HFFc6 (cell line): ENCODE results near the gene ENO4. TPM values are rescaled to one million over a fixed set of nuclear protein-coding genes. Genes with fewer than 3 reads are reported as not detected.
A peak's percentile ranks its signal among the peaks of the same experiment; 100 is the strongest.

Experiments
- DNase-seq: peaks from one replicate; pipeline ENCODE4 v3.0.0-alpha.2; 2018
- H3K27ac Mint-ChIP-seq: 2 replicates; pipeline ENCODE4 v1.8.0; 2020; ENCODE audit warnings: mild to moderate bottlenecking, mixed read lengths
- H3K27me3 Mint-ChIP-seq: 2 replicates; pipeline ENCODE4 v1.8.0; 2021; ENCODE audit warnings: mild to moderate bottlenecking, moderate library complexity, mixed read lengths; ENCODE audit not compliant: insufficient read depth
- H3K36me3 Mint-ChIP-seq: 2 replicates; pipeline ENCODE4 v1.8.0; 2021; ENCODE audit warnings: low read depth, mixed read lengths
- H3K4me1 Mint-ChIP-seq: 2 replicates; pipeline ENCODE4 v1.8.0; 2020; ENCODE audit warnings: low read depth, mixed read lengths
- H3K4me3 Mint-ChIP-seq: 2 replicates; pipeline ENCODE4 v1.8.0; 2020; ENCODE audit warnings: mild to moderate bottlenecking, moderate library complexity, mixed read lengths
- H3K9me3 Mint-ChIP-seq: 2 replicates; pipeline ENCODE4 v1.8.0; 2020; ENCODE audit warnings: mild to moderate bottlenecking, mixed read lengths
- long read RNA-seq: library from polyadenylated mRNA; unstranded; transcript quantifications from one replicate; pipeline ENCODE4 v2.0.0, GENCODE V29; 2019
- total RNA-seq, 6 experiments: library from RNA; stranded (reverse); fragmentation: NEBNext Ultra II Directional; extraction: Animal tissue kit (Norgen Biotek cat#: 25700); gene quantifications; 2 replicates in 1 of 6; 3 replicates in 5 of 6; pipeline ENCODE4 v1.2.3, GENCODE V29; 2021
- TF ChIP-seq, protein P1 (sequence below): fragments of 200-600 bp; sonication (generic); IDR thresholded peaks from 2 replicates; pipeline ENCODE4 v1.5.0; 2021; ENCODE audit warnings: antibody characterized with exemption, mild to moderate bottlenecking

ENO4 gene, protein sequence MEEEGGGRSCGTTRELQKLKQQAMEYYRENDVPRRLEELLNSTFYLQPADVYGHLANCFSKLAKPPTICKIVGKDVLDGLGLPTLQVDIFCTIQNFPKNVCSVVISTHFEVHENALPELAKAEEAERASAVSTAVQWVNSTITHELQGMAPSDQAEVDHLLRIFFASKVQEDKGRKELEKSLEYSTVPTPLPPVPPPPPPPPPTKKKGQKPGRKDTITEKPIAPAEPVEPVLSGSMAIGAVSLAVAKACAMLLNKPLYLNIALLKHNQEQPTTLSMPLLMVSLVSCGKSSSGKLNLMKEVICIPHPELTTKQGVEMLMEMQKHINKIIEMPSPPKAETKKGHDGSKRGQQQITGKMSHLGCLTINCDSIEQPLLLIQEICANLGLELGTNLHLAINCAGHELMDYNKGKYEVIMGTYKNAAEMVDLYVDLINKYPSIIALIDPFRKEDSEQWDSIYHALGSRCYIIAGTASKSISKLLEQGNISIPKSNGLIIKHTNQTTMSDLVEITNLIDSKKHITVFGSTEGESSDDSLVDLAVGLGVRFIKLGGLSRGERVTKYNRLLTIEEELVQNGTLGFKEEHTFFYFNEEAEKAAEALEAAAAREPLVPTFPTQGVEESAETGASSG
- total RNA-seq = not detected
- long read RNA-seq = 0 reads

DNA sequence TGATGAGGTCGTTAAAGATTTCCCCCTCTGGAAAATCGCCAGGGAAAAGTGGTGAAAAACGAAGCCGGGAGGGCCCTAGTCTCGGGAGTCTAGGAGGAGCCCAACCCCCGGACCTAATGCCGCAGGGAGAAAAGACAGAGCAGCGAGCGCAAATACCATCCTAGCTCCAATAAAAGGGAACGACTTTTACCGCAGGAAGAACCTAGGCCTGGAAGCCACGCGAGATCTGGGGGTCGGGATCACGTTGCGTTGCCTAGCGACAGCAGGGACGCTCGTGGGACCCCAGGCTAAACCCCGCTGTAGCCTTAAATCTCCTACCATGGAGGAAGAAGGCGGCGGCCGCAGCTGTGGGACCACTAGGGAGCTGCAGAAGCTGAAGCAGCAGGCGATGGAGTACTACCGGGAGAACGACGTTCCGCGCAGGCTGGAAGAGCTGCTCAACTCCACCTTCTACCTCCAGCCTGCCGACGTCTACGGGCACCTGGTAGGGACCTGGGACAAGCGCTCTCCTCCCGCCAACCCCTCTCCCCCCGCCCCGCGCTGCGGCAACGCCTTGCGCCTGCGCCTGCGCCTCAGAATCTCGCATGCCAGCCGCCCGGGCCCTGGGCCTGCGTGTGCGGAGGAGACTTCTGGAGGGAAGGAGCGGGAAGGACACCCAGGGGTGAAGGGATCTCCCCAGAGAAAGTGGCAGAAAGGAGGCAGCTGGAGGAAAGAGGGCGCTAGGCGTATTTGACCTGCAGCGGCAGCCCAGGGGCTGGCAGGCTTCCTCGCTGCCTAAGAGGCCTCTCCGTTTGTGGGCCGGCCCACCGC is at the start of gene ENO4:
TSS of gene ENO4 (plus strand) at position 252 of the 810 bp plus-strand sequence. CDS start at position 320, 68 bp downstream.
- TF ChIP-seq, protein P1, sequence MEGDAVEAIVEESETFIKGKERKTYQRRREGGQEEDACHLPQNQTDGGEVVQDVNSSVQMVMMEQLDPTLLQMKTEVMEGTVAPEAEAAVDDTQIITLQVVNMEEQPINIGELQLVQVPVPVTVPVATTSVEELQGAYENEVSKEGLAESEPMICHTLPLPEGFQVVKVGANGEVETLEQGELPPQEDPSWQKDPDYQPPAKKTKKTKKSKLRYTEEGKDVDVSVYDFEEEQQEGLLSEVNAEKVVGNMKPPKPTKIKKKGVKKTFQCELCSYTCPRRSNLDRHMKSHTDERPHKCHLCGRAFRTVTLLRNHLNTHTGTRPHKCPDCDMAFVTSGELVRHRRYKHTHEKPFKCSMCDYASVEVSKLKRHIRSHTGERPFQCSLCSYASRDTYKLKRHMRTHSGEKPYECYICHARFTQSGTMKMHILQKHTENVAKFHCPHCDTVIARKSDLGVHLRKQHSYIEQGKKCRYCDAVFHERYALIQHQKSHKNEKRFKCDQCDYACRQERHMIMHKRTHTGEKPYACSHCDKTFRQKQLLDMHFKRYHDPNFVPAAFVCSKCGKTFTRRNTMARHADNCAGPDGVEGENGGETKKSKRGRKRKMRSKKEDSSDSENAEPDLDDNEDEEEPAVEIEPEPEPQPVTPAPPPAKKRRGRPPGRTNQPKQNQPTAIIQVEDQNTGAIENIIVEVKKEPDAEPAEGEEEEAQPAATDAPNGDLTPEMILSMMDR = no peak
- no peaks in the 10 kb centered on the region for H3K36me3 Mint-ChIP-seq
- peak within 1 kb of the TSS; percentile 85 for H3K4me3 Mint-ChIP-seq
- H3K27ac Mint-ChIP-seq = peak within 1 kb of the TSS; percentile 47
- no peaks in the 10 kb centered on the region for H3K9me3 Mint-ChIP-seq
- peak; percentile 63 for DNase-seq
- peaks cover 16% of the 10 kb centered on the region for H3K4me1 Mint-ChIP-seq
- H3K27me3 Mint-ChIP-seq = peaks cover 18% of the 10 kb centered on the region

DNA sequence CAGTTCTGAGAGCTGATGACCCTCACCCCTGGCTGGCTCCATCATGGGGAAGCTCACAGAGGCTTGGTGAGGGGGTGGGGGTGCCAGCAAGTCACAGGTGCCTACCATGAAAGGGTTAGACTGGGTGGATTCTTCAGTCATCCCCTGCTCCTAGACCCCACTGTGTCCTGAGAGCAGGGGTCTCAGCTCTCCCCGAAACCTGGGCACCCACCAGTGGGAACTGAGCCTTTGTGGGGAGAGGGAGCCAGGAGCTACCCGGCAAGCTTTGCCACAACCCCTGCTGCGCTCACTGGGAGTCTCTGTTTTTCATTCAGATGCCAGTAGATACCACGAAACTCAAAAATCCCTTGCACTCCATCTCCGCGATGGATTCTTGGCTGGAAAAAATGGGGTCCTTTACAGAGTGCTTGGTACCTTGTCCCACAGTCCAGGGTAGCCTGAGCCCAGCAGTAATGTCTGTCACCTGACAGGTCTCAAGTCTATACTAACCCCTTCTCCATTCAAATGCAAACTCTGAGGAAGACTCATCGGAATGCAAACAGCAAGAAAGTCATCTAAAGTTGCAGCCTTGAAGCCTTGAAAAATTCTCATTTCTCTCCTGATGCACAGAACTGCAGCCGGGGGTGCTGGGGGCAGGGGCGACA is 48.9 kb upstream of the ENO4 start:
- DNase-seq = no peak
- no peaks in the 10 kb centered on the region; the same call in 1 of the 2 replicates for H3K4me1 Mint-ChIP-seq
- H3K4me3 Mint-ChIP-seq = no peak overlapping the region
- peaks cover 13% of the 10 kb centered on the region for H3K27me3 Mint-ChIP-seq
- H3K9me3 Mint-ChIP-seq = no peaks in the 10 kb centered on the region
- TF ChIP-seq, protein P1 = no peak
- no peaks in the 10 kb centered on the region for H3K36me3 Mint-ChIP-seq
- no peak overlapping the region for H3K27ac Mint-ChIP-seq

DNA sequence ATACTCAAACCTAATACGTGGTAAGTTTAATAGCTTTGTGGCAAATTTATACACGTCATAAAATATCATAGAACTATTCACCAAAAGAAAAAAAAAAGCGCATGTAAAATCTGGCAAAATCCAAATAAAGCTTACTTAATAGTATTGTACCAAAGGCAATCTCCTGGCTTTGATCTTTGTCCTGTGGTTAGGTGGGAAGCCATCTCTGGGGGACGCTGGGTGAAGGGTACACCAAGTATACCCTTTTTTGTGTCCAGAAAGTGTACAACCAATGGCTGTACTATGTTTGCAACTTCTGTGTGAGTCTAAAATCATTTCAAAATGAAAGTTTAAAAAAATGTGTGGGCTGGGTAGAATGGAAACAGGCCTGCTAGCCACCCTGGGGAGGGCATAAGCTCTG is 47.6 kb upstream of the ENO4 start:
- H3K4me3 Mint-ChIP-seq = no peak overlapping the region
- H3K27me3 Mint-ChIP-seq = peaks cover 13% of the 10 kb centered on the region
- no peak for DNase-seq
- TF ChIP-seq, protein P1 = no peak
- H3K9me3 Mint-ChIP-seq = no peaks in the 10 kb centered on the region
- no peaks in the 10 kb centered on the region; the same call in 1 of the 2 replicates for H3K4me1 Mint-ChIP-seq
- no peaks in the 10 kb centered on the region for H3K36me3 Mint-ChIP-seq
- no peak overlapping the region for H3K27ac Mint-ChIP-seq

DNA sequence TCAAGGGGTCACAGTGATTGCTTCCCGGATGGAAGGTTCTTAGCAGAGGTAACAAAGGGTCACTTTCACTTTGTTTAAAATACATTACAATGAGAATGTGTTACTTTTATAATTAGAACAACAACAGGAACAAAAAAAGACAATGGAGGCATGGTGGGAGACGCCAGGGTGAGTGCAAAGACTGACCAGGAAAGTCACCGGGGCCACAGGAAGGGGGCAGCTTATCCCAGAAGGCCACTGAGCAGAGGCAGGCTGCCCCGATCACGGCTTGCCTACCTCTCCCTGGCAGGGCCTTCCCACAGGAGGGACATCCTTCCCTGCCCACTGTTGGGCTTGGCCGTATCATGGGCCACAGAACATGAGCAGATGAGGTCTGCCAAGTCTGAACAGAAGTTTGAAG is 46.8 kb upstream of the ENO4 start:
- Mint-ChIP-seq H3K27ac (no peak overlapping the region), H3K9me3 (no peaks in the 10 kb centered on the region), H3K36me3 (no peaks in the 10 kb centered on the region), H3K4me3 (peak overlapping the region; percentile 54; the same call in 1 of the 2 replicates), H3K27me3 (peaks cover 13% of the 10 kb centered on the region), H3K4me1 (no peaks in the 10 kb centered on the region; the same call in 1 of the 2 replicates)
- TF ChIP-seq, protein P1 = no peak; the same call in 1 of the 2 replicates
- DNase-seq = no peak

DNA sequence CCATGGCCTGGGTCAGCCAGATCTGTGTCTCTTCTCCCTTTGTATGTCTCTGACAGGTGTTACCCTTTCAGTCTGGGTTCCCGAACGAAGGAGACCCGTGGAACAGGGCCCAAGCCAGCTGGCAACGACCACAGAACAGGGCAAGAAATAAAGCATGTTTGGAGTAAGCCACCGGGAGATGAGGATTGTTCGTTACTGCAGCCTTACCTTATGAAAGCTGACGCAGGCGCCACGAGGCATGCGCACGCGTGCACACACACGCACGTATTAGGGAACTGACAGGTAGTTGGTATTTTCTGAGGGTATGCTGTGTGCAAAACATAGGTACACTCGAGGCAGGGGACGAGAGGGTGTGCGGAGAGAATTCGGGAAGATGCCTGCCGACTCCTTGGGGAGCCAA is 46.4 kb upstream of the ENO4 start:
- TF ChIP-seq, protein P1 = no peak
- no peaks in the 10 kb centered on the region; the same call in 1 of the 2 replicates for H3K4me1 Mint-ChIP-seq
- H3K36me3 Mint-ChIP-seq = no peaks in the 10 kb centered on the region
- no peaks in the 10 kb centered on the region for H3K9me3 Mint-ChIP-seq
- H3K4me3 Mint-ChIP-seq = no peak overlapping the region
- DNase-seq = no peak
- no peak overlapping the region for H3K27ac Mint-ChIP-seq
- H3K27me3 Mint-ChIP-seq = peaks cover 15% of the 10 kb centered on the region
